ENCODE measurements around the gene FHAD1.

DNA sequence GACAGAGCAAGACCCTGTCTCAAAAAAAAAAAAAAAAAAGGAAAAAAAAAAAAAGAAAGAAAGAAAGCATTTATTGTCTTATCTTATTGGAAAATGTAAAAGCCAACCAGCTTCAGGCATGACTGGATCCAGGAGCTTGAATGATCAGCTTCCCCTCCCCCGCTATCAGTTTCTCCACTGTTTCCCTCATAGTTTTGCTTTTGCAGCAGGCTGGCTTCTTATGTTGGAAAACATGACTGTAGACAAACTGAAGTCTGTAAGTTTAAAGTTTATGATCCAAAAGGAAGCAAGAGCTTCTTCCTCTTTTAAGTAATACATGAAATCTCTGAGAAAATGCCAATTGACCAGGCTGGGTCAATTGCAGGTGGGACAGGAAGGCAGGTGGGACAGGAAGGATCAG, 52.2 kb downstream of the FHAD1 start:
- TF ChIP-seq ZNF384 (IDR thresholded peaks at IDR 0.05; ENCODE audit: borderline replicate concordance, low read depth, low read length) (no peak), TAF1 (IDR thresholded peaks at IDR 0.05; ENCODE audit: borderline replicate concordance, low read depth, low read length) (no peak), MTA3 (IDR thresholded peaks at IDR 0.05; ENCODE audit: borderline replicate concordance, low read length) (no peak), SREBF2 (IDR thresholded peaks at IDR 0.05; ENCODE audit: low read length) (no peak), SUZ12 (IDR thresholded peaks at IDR 0.05; ENCODE audit: unreplicated experiment) (no peak)
- TF ChIP-seq, protein P1, sequence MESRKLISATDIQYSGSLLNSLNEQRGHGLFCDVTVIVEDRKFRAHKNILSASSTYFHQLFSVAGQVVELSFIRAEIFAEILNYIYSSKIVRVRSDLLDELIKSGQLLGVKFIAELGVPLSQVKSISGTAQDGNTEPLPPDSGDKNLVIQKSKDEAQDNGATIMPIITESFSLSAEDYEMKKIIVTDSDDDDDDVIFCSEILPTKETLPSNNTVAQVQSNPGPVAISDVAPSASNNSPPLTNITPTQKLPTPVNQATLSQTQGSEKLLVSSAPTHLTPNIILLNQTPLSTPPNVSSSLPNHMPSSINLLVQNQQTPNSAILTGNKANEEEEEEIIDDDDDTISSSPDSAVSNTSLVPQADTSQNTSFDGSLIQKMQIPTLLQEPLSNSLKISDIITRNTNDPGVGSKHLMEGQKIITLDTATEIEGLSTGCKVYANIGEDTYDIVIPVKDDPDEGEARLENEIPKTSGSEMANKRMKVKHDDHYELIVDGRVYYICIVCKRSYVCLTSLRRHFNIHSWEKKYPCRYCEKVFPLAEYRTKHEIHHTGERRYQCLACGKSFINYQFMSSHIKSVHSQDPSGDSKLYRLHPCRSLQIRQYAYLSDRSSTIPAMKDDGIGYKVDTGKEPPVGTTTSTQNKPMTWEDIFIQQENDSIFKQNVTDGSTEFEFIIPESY (IDR thresholded peaks at IDR 0.05), result no peak
- TF ChIP-seq, protein P2, sequence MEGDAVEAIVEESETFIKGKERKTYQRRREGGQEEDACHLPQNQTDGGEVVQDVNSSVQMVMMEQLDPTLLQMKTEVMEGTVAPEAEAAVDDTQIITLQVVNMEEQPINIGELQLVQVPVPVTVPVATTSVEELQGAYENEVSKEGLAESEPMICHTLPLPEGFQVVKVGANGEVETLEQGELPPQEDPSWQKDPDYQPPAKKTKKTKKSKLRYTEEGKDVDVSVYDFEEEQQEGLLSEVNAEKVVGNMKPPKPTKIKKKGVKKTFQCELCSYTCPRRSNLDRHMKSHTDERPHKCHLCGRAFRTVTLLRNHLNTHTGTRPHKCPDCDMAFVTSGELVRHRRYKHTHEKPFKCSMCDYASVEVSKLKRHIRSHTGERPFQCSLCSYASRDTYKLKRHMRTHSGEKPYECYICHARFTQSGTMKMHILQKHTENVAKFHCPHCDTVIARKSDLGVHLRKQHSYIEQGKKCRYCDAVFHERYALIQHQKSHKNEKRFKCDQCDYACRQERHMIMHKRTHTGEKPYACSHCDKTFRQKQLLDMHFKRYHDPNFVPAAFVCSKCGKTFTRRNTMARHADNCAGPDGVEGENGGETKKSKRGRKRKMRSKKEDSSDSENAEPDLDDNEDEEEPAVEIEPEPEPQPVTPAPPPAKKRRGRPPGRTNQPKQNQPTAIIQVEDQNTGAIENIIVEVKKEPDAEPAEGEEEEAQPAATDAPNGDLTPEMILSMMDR (IDR thresholded peaks at IDR 0.05 in 2 of 3, conservative IDR thresholded peaks at IDR 0.05 in 1 of 3; ENCODE audit: control insufficient read depth in 2 of 3, extremely low read depth in 1 of 3, insufficient read depth in 1 of 3, low read depth in 3 of 3, low read length in 3 of 3), result no peak
